ENCODE data around the gene DUSP11.
A peak's percentile ranks its signal among the peaks of the same experiment; 100 is the strongest.

Gene DUSP11

DNA sequence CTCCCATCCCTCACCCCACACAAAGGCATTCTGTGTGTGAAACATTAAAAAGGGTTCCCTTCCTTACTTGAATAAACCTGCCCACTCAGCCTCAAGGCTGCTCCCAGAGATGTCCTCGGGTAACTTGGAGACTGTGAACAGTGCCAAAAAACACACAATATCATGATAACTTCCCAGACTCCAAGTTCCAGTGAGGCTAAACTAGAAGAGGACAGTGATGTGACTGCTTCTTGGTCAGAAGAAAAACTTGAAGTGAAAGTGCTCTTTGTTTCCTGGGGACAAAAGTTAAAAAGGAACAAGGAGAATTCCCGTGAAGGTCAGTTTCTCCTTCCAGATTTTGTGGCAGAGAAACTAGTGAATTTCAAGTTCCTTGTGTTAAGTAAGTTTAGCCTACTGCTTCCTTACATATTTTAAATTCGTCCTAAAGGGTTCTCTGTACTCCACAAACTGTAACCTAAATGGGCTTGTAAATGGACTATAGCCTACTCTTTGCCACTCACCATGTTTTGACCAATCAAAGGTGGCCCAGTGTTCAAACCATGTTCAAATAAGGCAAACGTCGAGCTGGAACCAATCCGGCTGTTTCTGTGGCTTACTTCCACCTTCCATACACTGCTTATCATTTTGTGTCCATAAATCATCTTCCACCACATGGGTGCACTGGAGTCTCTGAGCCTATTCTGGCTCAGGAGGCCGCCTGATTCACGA is 63.2 kb downstream of the DUSP11 start:
- peak; percentile 11 for DNase-seq

DNA sequence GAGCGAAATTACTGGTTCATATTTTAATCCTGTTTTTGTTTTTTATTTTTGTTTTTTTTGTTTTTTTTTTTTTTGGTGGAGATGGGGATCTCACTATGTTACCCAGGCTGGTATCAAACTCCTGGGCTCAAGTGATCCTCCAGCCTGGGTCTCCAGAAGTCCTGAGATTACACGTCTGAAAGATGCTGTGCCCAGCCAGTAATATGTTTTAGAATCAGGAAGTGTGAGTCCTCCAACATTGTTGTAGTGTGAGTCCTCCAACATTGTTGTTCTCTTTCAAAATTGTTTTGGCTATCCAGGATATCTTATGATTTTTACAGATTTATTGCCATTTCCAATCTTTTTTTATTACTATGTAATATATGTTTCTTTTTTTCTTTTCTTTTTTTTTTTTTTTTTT is 65.8 kb downstream of the DUSP11 start:
- no peak for DNase-seq
